HL-60 (cell line): ENCODE results near the gene LRP1B.

ENCODE experiments used
- CTCF ChIP-seq: IDR thresholded peaks from one replicate; pipeline ENCODE4 v1.5.1; 2011; ENCODE audit warnings: low read length, control low read depth, inconsistent platforms; ENCODE audit not compliant: insufficient read depth
- GABPA ChIP-seq: IDR thresholded peaks from 2 replicates; pipeline ENCODE4 v1.6.1; 2012; ENCODE audit warnings: low read depth
- POLR2AphosphoS5 ChIP-seq: IDR thresholded peaks from 2 replicates; pipeline ENCODE4 v1.6.1; 2012; ENCODE audit warnings: low read depth
- REST ChIP-seq: IDR thresholded peaks from 2 replicates; pipeline ENCODE4 v1.6.1; 2012; ENCODE audit warnings: low read depth; ENCODE audit not compliant: insufficient replicate concordance

GRCh38 chr2:140201572-140201971 lies 1929.2 kb downstream of the LRP1B start:
- TF ChIP-seq CTCF (no peak), POLR2AphosphoS5 (no peak), REST (no peak), GABPA (no peak)
